NOMO-1 treated with DMSO at 0.1 percent for 48 hours (cell line): ENCODE data around the gene PACRG.

Experiments used
- DNase-seq: peaks from one replicate; lab custom pipeline; 2025; ENCODE audit not compliant: unreplicated experiment; lab: John Stamatoyannopoulos, UW

PACRG gene

DNA sequence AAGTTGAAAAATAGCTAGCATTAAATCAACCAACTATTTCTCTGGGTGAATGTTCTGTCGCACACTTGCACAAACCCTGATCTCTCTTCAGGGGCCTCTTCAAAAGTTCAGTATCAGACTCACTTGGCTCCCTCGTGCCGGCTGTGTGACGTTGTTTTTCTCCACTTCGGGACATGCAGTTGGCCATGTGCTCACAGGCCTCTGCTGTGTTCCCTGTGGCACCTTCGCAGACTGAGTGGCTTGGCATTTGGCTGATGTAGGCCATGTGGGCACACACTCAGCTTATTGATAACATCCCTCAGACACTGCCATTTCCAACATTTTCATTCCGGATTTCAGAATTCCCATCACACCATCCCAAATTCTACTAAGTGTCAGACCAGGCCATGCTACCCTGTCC is 49.3 kb downstream of the PACRG start:
- DNase-seq: no peak

DNA sequence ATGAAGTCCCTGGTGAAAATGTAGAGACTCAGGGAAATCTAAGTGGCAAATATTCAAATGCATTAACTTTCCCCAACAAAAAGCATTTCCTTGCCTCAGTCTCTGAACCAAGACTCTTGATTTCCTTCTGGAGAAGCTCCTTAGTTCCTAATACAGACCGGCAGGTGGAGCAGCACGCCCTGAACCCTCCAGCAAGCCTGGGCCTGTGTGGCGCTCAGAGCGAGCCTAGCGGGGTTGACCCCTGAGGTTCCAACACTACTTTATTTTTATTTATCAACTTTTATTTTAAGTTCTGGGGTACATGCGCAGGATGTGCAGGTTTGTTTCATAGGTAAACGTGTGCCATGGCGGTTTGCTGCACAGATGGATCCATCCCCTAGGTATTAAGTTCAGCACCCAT is 50.8 kb downstream of the PACRG start:
- no peak for DNase-seq

DNA sequence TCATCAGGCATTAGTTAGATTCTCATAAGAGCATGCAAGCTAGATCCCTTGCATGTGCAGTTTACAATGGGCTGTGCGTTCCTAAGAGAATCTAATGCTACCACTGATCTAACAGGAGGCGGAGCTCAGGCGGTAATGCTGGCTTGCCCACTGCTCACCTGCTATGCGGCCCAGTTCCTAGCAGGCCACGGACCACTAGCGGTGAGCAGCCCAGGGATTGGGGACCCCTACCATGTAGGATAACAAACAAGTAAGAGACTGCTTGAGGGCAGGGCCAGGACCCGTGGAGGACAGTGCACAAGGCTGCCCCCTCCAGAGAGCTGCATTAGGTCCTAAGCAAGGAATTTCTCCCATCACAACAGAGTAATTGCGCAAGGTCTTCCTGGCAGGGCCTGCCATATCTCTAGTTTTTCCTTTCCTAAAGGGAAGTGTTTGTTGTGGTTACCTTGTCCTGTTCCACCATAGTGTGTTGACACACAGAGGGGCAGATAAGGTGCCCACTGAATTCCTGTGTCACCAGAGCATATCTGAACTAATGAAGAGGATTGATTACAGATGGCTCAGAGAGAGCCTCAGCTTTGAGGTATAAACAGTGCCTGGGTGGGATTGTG is 58.0 kb downstream of the PACRG start:
- no peak for DNase-seq

DNA sequence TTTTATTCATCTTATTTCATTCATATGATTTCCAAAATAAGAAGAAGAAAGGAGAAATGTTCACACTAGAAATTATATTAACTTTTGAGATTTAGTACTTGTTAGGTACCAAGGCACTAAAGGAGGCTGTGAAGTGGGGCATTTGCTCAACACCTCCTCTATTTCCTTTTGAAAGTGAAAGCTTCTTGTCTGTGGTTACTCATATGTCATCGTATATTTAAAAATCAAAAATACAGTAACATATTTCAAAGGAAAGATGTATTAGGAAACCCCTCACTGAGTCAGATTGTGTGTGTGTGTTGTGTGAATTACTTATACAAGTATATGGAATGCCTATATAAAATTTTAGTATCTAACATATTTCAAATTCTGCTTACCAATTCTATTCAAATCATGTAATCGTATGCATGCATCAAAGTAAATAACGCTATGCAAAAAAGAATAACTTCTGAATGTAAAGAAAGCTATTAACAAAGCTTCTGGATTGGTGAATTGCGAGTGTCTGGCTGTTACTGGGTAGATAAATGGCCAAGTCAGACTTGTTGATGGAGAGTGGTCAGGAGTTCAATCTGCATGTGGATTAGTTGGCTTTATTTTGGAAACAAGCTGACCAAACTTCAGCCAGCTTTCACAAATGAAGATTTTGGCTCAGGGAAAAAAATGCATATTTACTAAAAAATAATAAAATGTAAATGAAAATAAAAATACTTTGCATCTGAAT is 70.9 kb downstream of the PACRG start:
- no peak for DNase-seq

DNA sequence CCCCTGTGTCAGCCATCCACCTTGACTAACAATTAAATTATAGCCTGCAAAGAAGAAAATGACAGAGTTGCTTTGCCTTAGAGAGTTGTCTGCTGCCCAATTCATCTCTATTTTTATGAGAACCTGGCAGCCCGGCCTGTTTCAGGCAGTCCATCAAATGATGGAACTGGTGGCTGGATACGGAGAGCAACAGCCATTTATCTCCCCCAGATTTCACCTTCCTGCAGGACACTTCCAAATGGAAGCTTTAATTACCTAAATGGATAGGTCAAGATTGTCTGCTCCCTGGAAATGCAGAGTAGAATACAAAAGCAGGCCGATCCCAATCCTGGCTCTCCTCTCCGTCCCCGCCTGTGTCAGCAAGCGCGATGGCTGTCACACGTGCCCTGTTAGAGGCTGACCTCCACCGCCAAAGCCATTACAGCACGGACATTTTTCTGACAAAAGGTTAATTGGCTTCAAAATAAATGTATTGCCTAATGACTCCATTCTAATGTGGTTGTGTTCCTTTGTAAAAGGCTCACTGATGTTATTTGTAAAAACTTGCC is 86.7 kb downstream of the PACRG start:
- no peak for DNase-seq

DNA sequence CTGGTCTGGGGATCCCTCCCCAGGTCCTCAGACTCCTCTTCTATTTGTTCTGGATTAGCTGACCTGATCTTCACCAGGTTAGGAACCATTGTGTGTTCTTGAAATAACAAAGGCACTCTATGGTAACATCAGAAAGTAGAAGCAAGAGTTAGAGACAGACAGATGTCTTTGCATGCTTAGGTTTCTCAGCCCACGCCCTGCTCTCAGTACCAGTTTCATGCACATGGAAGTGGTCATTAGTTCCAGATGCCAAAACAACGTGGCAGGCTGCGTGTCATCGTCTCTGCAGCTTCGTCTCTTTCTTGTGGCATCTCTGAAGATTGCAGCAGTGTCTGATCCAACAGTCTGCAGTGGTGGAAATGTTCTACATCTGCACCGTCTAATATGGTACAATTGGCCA is 89.4 kb downstream of the PACRG start:
- no peak for DNase-seq

DNA sequence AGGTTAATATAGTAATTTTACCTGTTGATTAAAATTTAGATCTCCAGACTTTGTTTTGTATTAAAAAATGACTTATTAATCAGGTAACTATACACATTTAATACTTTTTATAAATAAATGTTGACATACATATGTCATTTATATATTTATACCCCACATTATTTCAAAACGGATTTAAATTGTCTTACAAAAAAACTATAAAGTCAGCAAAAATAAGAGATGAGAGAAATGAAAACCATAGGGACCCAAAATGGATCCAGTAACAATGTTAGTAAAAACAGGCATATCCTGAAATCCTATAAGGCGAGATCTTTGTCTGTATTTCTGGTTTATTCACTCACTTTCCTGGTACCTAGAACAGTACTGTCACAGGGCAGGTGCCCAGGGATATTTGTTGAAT is 91.5 kb downstream of the PACRG start:
- DNase-seq: no peak

DNA sequence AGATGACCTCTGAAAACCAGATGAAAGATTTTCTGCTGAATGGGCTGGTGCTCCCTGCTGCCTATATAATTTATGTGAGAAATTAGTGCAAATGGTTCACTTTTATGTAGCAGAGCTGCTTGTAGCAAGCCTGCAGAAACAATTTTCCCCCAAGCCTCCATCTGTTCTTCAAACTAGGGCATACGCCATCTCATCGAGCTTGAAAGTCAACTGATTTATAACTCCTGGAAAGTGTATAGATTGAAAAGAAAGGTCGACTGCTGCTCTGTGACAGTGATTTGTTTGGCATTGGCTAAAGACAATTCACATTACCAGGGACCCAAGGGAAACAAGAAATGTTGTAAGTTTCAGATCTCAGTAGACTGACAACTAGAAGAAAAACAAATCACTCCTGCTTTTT is 93.3 kb downstream of the PACRG start:
- DNase-seq: no peak

DNA sequence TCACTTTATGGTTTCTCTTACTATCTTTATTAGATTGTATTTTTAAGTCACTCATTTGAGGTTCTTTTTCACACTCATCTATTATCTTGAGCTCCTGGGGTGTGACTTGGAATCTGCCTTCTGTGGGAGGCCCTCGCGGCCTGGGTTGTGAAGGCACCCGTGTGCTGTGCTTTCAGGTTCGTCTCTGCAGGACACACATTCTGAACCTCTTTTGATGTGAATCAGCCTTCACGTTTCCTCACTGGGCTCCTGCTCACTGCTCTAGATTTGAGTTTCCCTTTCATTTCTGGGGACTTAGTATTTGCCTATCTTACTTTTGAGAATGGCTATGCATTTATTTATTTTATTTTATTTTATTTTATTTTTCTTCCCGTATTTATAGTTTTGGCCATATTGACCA is 97.8 kb downstream of the PACRG start:
- no peak for DNase-seq

DNA sequence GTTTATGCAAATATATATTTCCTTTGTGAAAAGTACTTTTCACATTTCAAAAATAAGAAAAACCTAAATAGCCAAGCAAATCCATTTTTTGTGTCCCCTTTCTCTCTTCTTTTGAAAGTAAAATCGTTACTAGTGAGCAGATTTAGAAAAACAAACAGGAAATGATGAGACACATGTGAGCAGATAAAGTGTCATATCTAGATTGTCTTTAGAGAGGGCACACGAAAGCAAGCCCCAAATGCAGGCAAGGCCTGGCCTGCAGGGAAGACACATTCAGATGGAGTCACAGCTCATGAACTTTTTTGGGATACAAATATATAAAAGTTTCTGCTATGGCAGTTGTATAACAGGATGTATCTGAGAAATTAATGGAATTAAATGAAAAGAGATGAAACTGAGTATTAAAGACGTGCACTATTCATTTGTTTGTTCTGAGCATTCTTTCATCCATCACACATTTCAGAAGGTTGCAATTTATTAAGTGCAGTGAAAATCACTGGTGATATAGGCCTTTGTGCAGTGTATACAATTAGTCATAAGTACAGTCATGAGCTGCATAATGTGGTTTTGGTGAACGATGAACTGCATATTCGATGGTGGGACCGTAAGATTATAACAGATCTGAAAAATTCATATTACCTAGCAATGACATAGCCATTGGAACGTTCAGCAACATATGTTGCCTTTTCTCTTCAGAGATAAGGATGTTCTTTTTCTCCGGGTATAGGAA is 101.4 kb downstream of the PACRG start:
- no peak for DNase-seq

DNA sequence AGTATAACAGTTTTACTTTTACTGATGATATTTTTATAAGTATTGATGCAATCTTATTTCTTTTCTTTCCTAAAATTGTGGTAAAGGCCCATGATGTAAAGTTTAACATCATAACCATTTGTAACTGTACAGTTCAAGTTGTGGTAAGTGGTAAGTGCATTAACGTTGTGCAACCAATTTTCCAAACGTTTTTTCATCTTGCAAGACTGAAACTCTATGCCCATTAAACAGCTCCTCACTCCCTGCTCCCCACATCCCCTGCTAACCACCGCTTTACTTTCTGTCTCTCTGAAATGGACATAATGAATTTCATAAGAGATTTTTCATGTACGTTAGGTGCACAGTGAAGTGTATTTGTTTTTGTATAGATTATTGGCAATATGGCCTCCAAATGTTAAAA is 106.0 kb downstream of the PACRG start:
- no peak for DNase-seq

DNA sequence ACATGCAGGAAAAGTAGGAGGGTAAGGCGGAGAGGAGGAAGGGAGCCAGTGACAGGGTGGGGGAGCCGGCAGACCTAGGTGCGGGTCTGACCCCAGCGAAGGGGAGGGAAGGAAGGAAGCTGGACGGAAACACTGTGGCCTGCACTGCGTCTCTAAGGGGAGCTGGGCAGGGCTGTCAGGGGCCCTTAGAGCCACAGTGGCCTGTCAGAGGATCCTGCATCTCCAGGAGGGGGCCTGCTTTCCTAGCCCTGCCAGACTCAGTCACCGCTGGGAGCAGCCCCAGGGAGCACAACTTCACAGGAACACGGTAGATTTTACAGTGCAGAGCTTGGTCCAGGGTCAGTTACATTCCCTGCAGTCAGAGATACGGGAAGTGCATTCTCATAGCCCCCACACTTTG is 118.2 kb downstream of the PACRG start:
- DNase-seq: no peak

DNA sequence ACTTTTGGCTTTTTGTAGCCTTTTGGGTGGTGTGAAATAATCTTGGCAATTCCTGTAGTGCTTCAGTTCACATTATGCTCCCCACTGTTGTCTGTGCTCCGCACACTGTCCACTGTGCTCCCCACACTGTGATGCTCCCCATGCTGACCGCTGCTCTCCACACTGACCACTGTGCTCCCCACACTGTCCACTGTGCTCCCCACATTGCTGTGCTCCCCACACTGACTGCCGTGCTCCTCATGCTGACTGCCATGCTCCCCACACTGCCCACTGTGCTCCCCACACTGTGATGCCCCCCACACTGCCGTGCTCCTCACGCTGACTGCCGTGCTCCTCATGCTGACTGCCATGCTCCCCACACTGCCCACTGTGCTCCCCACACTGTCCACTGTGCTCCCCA is 118.9 kb downstream of the PACRG start:
- no peak for DNase-seq

DNA sequence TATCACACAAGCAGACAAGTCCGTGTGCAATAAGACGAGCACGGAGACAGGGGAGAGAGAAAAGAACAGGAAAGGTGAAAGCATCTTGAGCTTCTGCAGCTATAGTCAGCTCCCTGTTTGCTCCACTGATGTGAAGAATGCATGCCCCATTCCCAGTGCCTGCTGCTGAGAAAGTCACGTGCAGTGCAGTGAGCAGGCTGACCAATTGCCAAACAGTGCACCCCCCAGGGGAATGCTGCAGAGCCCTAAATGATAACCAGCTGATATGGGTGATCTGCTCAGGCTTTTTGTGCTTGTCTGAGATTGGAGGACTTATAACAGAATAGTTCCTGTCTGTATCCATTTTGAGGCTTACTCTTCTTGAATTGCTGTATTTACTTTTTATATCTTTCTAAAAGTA is 121.5 kb downstream of the PACRG start:
- DNase-seq: no peak

DNA sequence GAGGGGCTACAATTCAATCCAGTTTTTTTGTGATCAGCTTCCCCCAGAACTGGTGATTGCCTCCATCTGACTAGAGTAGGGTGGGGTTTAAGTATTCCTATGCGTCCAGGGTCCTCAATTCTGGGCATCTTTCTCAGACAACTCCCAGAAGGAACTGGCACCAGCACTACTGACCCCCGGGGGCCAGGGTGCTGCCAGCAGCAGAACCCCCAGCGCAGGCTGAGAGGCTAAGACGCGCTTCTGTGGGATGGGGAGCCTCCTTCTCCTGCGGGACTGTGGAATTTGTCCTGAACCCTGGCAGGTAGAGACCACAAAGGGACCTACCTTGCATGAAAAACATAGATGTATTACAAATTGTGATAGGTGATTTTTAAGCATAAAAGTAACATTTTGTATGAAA is 124.4 kb downstream of the PACRG start:
- DNase-seq: no peak

DNA sequence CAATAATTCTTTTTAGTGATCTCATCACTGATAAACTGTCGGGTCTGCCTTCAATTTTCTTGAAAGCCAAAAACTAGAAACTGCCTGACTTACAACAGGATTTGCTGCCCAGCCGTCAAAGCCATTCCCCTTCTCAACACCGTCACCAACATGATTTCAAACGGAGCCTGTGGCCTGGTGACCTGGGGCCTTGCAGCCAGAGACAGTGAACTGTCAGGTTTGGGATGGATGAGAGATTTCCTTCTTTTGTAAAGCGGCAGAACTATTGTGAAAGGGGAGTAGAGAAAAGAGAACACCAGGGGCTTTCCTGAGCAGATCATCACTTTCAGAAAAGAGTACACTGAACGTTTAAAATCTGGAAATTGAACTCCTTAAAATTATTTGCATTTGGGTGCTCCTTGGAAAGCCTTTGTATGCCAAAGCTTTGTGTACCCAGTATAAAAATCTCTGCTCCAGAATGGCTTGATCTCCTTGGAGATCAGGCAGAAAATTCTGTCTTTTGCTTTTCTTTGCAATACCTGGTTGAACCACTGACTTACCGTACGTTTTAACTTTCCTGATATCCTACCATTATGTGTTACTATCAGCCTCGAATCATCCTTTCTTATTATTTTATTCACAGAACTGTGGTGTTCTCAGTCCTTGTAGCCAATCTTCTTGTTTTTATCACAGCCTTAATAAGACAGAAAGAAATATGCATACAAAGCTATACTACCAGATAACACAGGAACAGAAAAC is 125.2 kb downstream of the PACRG start:
- DNase-seq: no peak

DNA sequence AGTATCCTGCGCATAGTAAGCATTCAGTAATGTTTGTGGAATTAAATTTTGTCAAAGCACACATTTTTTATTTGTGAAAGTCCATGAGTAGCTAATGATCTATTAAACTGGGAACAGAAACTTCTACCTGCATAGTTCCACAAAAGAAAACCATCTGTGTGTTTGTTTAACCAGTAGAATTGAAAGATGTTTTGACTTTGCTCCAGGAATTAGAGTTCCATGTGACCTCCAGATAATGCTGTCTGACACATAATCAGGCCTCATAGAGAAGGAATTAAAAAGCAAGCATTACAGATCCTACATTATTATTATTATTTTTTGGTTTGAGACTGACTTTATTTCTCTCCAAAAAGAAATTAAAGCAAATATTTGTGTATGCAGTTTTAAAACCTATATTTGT is 126.5 kb downstream of the PACRG start:
- DNase-seq: no peak

DNA sequence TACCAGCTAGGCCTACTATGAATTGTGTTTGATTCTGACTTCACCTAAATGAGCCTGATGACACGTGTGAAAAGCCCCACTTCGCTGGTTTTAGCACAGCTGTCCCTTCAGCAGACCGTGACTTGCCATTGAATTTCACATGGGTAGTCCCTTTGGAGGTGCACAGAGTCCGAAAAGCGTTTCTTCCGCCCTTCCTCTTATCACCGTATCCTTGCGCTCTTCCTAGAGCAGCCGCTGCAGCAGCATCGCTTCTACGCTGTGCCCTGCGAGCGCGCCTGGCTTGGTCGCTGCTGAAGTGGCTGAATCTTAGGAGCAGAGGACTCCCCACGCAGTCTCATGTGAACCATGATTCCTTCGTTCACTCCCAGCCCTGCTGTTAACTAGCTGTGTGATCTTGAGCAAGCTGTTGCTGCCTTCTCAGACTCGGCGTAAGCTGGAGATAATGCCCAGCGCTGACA is 127.0 kb downstream of the PACRG start:
- DNase-seq: no peak

DNA sequence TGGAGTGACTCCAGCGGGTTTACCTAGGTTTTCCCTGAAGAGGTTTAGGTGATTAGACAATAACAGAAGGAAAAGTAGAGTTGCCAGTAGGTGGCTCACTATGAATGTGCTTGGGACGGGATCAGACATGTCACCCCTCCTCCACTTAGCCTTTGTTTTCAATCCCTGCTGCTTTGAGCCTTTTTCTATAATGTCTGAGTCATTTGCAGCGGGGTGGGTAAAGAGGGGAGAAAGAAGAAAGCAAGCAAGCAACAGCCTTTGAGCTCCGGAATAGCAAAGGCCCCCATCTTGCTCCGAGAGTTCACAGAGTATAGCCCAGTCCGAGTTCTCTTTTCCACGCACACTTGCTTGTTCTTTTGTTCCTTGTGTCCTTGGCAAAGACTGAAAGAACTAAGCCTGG is 129.1 kb downstream of the PACRG start:
- DNase-seq: no peak

DNA sequence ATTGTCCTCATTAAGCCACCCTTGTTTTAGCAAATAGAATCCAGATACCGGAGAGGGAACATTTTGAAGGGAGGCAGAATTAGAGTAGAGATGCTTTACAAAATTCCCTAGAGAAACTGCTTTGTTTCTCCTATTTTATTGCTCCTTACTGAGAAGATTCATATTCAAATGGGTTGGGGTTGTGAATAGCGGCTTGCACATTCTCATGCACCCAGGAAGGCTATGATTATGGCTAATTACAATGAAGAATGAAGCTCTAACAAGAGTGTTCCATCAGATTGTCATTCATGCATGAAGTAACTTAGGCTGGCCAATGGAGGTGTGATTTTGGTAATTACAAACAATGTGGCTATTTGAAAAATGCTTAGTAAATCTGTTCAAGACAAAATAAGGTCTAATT is 129.6 kb downstream of the PACRG start:
- DNase-seq: no peak

DNA sequence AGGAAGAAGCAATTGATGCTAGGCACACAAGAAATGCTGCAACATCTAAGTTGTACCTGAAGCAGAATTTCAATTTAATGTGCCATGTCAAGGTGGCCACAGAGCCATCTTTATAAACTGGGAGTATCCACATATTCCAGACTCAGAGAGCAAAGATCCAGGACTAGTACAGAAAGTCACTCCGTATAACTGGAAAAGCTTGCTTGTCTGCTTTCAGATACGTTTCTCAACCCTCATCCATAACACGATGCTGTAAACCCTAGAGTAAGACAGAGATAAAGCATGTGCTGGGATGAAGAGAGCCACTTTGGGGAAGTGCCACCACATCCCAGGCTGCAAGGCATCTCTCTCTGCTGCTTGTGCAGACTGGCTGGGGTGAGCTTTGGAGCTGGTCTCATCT is 134.7 kb downstream of the PACRG start:
- no peak for DNase-seq
